Panc1 (cell line): ENCODE results near the gene DTD1.

ENCODE experiments used
- SIN3A ChIP-seq: IDR thresholded peaks from 2 replicates; pipeline ENCODE4 v1.6.1; 2012; ENCODE audit warnings: low read depth, mild to moderate bottlenecking, low read length, moderate library complexity, borderline replicate concordance; ENCODE audit not compliant: insufficient read depth
- TCF7L2 ChIP-seq: IDR thresholded peaks from 2 replicates; pipeline ENCODE4 v1.6.1; 2011; ENCODE audit warnings: mild to moderate bottlenecking, low read depth, low read length, inconsistent platforms
- TF ChIP-seq, protein P1 (sequence below): fragments of 450-650 bp; IDR thresholded peaks from 2 replicates; pipeline ENCODE4 v1.5.1; 2017; ENCODE audit warnings: mild to moderate bottlenecking

DNA sequence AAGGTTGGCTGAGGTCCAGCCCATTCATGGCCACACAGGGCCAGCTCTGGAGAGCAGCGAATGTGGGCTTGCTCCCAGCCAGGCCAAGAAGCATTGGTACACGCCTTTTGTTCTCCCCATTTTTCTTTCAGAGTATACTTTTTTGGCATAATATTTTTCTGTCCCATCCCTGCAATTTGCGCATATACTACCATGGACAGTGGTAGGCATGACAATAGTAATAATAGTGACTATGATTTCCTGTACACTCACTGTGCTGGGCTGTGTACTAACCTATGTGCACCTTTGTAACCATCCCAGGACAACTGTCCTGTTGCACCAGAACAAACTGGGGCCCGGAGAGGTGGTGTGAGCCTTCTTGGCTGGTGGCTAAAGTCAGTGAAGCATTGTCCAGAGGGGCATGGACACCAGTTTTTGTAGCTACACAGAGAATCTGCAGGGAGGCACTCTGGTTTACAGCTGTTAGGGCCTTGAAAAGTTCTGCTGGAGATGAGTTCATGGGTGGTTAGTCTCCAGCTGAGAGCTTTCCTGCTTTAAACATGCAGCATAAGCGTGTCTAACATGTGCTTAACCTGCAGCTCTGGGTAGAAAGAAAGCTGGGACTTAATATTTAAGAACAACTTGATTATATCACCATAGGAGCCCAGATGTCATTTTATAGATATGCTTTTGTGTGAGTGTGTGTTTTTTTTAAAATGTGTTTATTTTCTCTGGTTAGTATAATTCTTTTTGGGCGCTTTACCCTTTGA, 38.2 kb downstream of the DTD1 start:
- TF ChIP-seq, protein P1, sequence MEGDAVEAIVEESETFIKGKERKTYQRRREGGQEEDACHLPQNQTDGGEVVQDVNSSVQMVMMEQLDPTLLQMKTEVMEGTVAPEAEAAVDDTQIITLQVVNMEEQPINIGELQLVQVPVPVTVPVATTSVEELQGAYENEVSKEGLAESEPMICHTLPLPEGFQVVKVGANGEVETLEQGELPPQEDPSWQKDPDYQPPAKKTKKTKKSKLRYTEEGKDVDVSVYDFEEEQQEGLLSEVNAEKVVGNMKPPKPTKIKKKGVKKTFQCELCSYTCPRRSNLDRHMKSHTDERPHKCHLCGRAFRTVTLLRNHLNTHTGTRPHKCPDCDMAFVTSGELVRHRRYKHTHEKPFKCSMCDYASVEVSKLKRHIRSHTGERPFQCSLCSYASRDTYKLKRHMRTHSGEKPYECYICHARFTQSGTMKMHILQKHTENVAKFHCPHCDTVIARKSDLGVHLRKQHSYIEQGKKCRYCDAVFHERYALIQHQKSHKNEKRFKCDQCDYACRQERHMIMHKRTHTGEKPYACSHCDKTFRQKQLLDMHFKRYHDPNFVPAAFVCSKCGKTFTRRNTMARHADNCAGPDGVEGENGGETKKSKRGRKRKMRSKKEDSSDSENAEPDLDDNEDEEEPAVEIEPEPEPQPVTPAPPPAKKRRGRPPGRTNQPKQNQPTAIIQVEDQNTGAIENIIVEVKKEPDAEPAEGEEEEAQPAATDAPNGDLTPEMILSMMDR = no peak
- TF ChIP-seq TCF7L2 = no peak
- TF ChIP-seq SIN3A = no peak
